GM10266 (cell line): ENCODE measurements around the gene CRYBG1.

Experiments
- DNase-seq: peaks from one replicate; pipeline ENCODE4 v3.0.0; 2012; ENCODE audit errors: extremely low spot score
- TF ChIP-seq, protein P1 (sequence below): IDR thresholded peaks from 2 replicates; pipeline ENCODE4 v1.5.1; 2012; ENCODE audit warnings: mild to moderate bottlenecking, low read depth; ENCODE audit not compliant: control insufficient read depth, insufficient read depth; ENCODE audit errors: missing control alignments

Gene CRYBG1

DNA sequence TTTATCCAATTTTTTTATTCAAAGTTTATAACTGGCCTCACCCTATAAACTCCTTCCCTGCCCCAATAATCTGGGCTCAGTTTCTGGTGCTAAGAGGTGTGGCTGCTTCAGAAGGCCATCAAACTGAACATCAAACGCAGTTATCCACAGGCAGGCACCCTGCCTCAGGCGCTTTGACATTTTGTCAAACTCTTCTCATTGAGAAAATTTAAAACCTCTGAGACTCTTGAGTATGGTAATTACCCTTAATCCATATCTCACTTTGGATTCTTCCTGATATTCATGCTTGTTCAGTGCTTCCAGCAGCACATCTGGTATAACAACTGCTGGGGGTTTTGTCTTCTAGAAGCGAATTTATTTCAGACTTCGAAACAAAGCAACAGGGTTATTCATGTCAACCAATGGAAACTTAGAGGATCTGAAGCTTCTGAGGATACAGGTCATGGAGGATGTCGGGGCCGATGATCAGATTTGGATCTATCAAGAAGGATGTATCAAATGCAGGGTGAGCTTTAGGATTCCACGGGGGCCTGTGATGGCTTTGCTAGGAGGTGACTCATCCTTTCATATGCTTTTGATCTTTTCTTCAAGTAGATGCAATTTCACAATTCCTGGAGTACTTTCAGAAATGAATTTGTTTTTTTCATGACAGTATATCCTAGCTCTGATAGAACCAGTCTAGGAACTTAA is 200.6 kb downstream of the CRYBG1 start:
- TF ChIP-seq, protein P1, sequence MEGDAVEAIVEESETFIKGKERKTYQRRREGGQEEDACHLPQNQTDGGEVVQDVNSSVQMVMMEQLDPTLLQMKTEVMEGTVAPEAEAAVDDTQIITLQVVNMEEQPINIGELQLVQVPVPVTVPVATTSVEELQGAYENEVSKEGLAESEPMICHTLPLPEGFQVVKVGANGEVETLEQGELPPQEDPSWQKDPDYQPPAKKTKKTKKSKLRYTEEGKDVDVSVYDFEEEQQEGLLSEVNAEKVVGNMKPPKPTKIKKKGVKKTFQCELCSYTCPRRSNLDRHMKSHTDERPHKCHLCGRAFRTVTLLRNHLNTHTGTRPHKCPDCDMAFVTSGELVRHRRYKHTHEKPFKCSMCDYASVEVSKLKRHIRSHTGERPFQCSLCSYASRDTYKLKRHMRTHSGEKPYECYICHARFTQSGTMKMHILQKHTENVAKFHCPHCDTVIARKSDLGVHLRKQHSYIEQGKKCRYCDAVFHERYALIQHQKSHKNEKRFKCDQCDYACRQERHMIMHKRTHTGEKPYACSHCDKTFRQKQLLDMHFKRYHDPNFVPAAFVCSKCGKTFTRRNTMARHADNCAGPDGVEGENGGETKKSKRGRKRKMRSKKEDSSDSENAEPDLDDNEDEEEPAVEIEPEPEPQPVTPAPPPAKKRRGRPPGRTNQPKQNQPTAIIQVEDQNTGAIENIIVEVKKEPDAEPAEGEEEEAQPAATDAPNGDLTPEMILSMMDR = no peak
- DNase-seq = no peak

DNA sequence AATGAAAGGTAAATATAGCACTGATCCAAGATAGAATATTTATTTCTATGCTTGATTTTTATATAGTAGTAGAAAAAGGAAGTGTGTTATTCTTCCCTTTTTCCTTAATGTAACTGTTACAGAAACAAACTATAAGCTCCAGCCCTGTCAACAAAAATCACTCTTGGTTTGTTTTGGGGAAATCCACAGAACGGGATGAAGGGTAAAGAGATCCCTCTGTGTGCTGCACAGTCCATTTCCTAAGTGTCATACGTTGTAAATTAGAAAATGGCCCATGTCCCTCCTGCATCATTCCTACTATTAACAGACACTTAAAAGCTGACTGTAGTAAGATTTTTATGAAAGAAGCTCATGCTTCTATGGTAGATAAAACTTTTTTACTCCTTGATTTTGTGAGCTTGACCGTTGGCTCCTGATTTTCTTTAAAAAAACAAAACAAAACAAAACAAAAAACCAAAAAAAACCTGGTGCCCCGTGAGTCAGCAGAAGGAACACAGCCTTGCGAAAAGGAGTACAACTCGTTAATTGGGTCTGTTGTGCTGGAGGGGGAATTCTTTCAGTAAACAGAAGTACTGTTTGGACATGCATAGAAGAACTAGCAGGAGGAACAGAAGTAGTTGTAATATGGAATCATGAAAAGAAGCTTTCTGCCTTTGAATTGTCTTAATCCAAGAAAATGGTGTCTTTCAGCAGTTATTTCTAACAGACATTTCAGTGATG is 201.3 kb downstream of the CRYBG1 start:
- DNase-seq = no peak
- TF ChIP-seq, protein P1 = no peak

DNA sequence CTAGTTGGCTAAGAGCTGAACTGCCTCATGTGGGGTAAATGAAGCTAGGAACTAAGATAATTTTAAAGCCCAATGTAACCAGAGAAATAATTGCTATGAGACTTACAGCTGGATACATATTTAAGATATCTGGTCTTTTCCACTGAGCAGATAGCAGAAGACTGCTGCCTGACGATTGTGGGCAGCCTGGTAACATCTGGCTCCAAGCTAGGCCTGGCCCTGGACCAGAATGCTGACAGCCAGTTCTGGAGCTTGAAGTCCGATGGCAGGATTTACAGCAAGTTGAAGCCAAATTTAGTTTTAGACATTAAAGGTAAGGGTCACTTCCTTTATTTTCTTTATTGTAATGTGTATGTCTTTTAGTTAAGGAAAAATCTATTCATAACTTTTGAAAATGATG is 203.1 kb downstream of the CRYBG1 start:
- TF ChIP-seq, protein P1 = no peak
- DNase-seq = no peak

DNA sequence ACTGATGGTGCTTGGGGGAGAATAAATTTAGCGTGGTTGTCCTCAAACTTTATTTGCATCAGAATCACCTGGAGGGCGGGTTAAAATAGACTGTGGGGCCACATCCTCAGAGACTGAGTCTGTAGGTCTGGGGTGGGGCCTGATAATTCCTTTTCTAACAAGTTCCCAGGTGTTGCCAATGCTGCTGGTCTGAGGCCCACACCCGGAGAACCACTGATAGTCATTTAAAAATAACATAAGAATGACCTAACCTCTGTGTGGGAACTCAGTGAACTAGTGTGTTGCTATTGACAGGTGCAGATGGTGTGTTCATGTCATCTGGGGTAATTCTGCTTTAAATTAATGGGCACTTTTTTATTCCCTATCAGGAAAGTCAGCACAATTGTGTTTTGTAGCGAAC is 204.0 kb downstream of the CRYBG1 start:
- TF ChIP-seq, protein P1 = no peak
- no peak for DNase-seq

DNA sequence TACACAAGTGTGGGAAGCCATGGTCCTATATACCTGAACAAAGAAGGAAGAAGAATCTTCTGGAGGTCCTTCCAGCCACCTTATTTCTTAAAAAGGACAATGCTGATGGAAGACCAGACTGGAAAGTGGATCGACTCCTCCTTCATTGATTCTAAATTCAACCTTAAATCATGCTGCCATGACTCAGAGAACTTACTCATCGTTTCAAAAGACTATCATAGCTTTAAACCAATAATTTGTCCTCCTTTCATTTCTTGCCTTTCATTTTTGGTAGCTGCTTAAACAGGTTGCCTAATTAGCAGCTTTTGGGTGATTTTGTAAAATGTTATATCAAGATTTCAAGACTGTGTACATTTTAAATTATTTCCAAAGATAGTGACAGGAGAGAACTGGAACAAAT is 208.0 kb downstream of the CRYBG1 start:
- TF ChIP-seq, protein P1 = no peak
- no peak for DNase-seq

DNA sequence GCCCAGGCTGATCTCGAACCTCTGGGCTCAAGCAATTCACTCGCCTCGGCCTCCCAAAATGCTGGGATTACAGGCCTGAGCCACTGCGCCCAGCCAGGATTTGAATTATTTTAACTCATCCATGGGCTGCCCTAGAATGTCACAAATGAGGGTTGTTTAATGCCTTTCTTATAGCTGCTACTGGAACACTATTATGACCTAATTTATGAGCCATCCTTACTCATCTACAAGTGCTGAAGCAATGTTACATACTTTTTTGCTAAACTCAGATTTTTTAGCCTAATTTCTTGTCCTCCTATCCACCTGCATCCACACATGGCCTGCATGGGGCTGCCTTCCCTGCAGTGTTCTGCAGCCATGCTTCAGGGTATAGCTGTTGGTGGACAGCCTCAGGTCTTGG is 208.9 kb downstream of the CRYBG1 start:
- no peak for DNase-seq
- TF ChIP-seq, protein P1 = no peak

DNA sequence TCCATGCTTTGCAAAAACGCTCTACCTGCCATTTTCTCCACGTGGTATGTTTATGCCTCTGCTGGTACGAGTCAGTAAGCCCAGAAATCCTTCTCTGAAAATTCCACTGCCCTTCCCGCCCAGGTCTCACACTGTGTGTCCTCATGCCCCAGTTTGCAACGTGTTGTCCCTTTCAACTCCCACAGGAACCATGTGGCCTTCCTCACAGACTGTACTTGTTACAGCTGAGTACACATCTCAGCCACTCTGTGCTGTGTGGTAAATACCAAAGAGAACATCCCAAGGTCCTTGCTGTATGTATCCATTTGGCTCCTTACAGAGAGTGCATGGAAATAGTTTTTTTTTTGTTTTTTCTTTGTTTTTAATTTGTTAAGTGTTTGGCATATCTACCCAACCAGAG is 211.9 kb downstream of the CRYBG1 start:
- TF ChIP-seq, protein P1 = no peak
- DNase-seq = no peak
